Germinal center (tissue), 1 donor: Measurements from ENCODE around the gene ITGB6.

ENCODE experiments used
- DNase-seq: peaks from one replicate; pipeline ENCODE4 v3.0.0; 2012; ENCODE audit warnings: mixed read lengths, low spot score

The ITGB6 gene

GRCh38 chr2:160050147-160050546, 149.9 kb downstream of the ITGB6 start:
- no peak for DNase-seq
